Left lung (tissue), 10 donors: ENCODE data around the gene PLEKHG2. TPM values are rescaled to one million over a fixed set of nuclear protein-coding genes. Genes with fewer than 3 reads are reported as not detected.

Source experiments
- ATAC-seq: fragments of 200-7000 bp; cut with Tn5 transposase; one replicate; pipeline ENCODE4 v1.9.1; 2020; ENCODE audit warnings: moderate library complexity
- DNase-seq, 4 donors: peaks; one replicate each; pipeline ENCODE4 v3.0.0-alpha.2; 2013 to 2020
- H3K27ac ChIP-seq, 2 donors: fragments of 200-600 bp; sonication (generic) in 1 of 2; one replicate each; pipeline versions ENCODE4 v1.5.0 to v1.8.0; 2020 to 2021
- H3K27me3 ChIP-seq, 2 donors: fragments of 200-600 bp; sonication (generic) in 1 of 2; one replicate each; pipeline versions ENCODE4 v1.5.0 to v1.8.0; 2020 to 2021
- H3K36me3 ChIP-seq, 2 donors: fragments of 200-600 bp; sonication (generic) in 1 of 2; one replicate each; pipeline versions ENCODE4 v1.5.0 to v1.8.0; 2020 to 2021
- H3K4me1 ChIP-seq, 2 donors: fragments of 200-600 bp; one replicate each; pipeline ENCODE4 v1.8.0; 2021
- H3K4me3 ChIP-seq, 2 donors: fragments of 200-600 bp; sonication (generic) in 1 of 2; one replicate each; pipeline versions ENCODE4 v1.5.0 to v1.8.0; 2020 to 2021; ENCODE audit warnings: mild to moderate bottlenecking in 1 of 2
- H3K9me3 ChIP-seq, 2 donors: fragments of 200-600 bp; sonication (generic) in 1 of 2; one replicate each; pipeline versions ENCODE4 v1.5.0 to v1.8.0; 2020 to 2021
- intact Hi-C, 2 donors: fragments of 100-400 bp; cut with DNase I; formaldehyde crosslinking; loops; one replicate each; pipeline versions ENCODE4 v1.11.2 to v1.14.2; 2022
- polyA plus RNA-seq, 6 donors: library from polyadenylated mRNA; unstranded; fragments of 120-200 nt; gene quantifications; one replicate each; pipeline ENCODE4 v1.2.1, GENCODE V29; 2013; ENCODE audit not compliant: insufficient read length in 6 of 6
- total RNA-seq, 2 donors: library from RNA; stranded (reverse); fragmentation: NEBNext Ultra II Directional; extraction: Animal tissue kit (Norgen Biotek cat#: 25700); gene quantifications; one replicate each; pipeline ENCODE4 v1.2.1, GENCODE V29; 2021
- TF ChIP-seq, protein P1 (sequence below), 2 donors: fragments of 200-600 bp; sonication (generic) in 1 of 2; IDR thresholded peaks; one replicate each; pipeline versions ENCODE4 v1.5.0 to v1.8.0; 2021; ENCODE audit warnings: antibody characterized with exemption in 2 of 2
- donor health status: DM: no; HTN: yes; CAD: no.
- donor health status: DM: no; HTN: no; CAD: no.

The PLEKHG2 gene
- total and polyA plus RNA-seq, 8 donors, result 39.5 to 118 (median 91.3) TPM

DNA sequence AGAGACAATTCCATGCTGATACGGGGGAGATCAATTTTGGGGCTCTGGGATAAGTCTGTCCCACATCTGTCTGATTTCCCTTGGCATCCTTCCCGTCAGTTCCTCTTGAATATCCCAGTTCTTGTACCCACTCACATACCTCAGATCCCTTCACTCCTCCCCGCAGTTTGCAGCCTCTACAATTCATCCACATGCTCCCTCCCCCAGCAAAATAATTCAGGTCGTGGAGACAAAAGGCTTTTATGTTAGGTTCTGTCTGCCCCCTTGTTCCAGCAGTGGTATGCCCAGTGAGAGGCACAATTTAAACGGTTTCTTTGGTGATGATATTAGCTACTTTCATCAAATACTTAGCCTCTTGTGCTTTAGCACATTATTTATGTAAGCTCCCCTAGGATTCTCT, 13.7 kb downstream of the PLEKHG2 start:
- no peaks in the 10 kb centered on the region for H3K9me3 ChIP-seq
- no peak overlapping the region for H3K27ac ChIP-seq
- intact Hi-C loops, result no loop called here
- H3K27me3 ChIP-seq, result no peaks in the 10 kb centered on the region
- peaks cover 0 to 39% of the 10 kb centered on the region in 2 donors for H3K36me3 ChIP-seq
- ATAC-seq (no peak), DNase-seq (no peak)
- TF ChIP-seq, protein P1, sequence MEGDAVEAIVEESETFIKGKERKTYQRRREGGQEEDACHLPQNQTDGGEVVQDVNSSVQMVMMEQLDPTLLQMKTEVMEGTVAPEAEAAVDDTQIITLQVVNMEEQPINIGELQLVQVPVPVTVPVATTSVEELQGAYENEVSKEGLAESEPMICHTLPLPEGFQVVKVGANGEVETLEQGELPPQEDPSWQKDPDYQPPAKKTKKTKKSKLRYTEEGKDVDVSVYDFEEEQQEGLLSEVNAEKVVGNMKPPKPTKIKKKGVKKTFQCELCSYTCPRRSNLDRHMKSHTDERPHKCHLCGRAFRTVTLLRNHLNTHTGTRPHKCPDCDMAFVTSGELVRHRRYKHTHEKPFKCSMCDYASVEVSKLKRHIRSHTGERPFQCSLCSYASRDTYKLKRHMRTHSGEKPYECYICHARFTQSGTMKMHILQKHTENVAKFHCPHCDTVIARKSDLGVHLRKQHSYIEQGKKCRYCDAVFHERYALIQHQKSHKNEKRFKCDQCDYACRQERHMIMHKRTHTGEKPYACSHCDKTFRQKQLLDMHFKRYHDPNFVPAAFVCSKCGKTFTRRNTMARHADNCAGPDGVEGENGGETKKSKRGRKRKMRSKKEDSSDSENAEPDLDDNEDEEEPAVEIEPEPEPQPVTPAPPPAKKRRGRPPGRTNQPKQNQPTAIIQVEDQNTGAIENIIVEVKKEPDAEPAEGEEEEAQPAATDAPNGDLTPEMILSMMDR (IDR thresholded peaks at IDR 0.05), result no peak
- H3K4me1 ChIP-seq, result peaks cover 7 to 30% of the 10 kb centered on the region in 2 donors
- no peak overlapping the region for H3K4me3 ChIP-seq

DNA sequence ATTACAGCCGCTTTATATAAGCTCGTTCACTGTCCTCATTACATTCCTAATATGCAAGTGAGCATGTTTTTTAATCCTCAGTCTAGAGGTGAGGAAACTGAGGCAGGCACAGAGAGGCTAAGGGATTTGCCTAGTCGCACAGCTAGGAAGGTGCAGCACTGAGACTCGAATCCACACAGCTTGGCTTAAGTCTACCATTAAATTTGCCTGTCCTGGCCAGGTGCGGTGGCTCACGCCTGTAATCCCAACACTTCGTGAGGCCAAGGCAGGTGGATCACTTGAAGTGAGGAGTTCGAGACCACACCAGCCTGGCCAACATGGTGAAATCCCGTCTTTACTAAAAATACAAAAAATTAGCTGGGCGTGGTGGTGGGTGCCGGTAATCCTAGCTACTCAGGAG, 15.2 kb downstream of the PLEKHG2 start:
- Histone ChIP-seq H3K9me3 (no peaks in the 10 kb centered on the region), H3K4me3 (no peak overlapping the region), H3K27ac (no peak overlapping the region), H3K36me3 (peaks cover 0 to 36% of the 10 kb centered on the region in 2 donors), H3K27me3 (no peaks in the 10 kb centered on the region), H3K4me1 (peaks cover 7 to 45% of the 10 kb centered on the region in 2 donors)
- intact Hi-C loops, result no loop called here
- TF ChIP-seq, protein P1 (IDR thresholded peaks at IDR 0.05), result no peak
- DNase-seq (no peak), ATAC-seq (no peak)

DNA sequence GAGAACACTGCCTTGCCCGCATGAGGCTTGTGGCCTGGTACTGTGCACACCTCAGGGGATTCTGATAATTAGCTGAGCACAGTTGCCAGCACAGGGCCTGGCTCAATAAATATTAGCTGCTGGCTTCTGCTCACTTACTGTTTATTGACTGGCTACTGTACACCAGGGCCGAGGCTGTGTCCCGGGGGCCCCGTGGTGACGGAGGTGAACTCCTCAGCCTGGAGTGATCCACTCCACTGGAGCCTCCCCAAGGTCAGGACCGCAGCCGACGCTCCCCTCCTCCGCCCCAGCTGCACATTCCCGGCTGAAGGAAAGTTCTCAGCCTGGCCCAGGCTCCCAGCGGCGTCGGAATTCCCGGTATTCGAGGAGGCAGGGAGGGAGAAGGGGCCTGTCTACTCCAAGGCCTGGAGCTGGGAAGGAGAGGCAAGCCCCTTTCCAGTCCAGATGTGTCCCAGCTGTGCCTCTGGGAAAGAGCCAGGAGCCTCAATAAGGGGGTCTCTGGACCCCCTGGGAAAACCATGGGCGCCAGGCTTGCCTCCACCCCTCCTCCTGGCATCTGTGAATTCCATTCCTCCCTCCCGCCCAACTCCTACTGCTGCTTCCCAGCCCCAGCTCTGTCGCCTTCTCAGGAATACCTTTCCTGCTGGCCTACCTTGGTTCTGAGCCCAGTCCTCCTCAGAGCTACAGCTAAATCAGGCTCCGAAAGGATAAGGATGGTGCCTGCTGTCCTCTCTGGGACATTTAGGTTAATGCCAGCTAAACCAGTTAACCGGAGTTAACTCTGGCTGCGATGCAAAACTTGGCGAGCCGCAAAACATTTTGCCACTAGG, 16.0 kb downstream of the PLEKHG2 start:
- ATAC-seq (peak; percentile 77), DNase-seq (peak in 3 of 4 donors; percentile 76 to 86 (median 76))
- H3K4me1 ChIP-seq, result peaks cover 8 to 53% of the 10 kb centered on the region in 2 donors
- H3K4me3 ChIP-seq, result no peak overlapping the region
- H3K36me3 ChIP-seq, result peaks cover 0 to 36% of the 10 kb centered on the region in 2 donors
- H3K27me3 ChIP-seq, result no peaks in the 10 kb centered on the region
- H3K9me3 ChIP-seq, result no peaks in the 10 kb centered on the region
- intact Hi-C loops, result no loop called here
- TF ChIP-seq, protein P1 (IDR thresholded peaks at IDR 0.05), result no peak
- H3K27ac ChIP-seq, result peak overlapping the region; percentile 70 to 72

DNA sequence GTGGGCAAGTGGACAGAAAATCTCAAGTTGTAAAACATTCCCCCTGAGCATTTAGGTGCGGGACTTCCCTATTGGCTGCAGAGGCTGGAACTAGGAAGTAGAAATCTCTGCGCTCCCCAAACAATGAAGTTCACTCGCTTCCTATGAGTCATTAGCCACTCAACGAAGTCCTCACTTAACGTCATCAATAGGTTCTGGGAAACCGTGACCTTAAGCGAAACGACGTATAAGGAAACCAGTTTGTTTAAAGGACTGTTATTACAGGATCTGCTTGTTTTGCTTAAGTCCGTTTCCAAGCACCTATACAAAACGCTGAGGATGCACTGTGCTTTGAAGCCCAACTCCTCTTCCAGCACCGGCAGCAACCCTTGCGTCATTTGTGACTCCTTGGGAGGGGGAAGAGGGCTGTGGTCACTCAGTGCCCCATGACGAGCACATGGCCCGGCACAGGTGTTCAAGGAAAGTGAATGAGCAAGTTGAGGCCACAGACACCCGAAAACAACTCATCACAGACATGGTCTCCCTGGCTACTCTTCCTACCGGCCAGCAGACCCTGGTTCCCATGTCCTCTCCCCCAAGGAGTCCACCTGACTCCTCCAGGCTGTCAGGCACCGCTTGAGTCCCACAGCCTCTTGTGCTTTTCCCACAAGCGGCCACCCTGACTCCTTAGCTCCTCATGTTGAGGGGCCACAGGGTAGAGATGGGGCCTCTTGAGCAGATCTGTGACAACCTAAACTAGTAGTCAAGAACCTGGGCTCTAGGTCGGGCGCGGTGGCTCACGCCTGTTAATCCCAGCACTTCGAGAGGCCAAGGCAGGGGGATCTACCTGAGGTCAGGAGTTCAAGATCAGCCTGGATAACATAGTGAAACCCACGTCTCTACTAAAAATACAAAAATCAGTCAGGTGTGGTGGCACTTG, 18.5 kb downstream of the PLEKHG2 start:
- TF ChIP-seq, protein P1 (IDR thresholded peaks at IDR 0.05), result no peak
- intact Hi-C loops, result no loop called here
- Histone ChIP-seq H3K36me3 (peaks cover 0 to 34% of the 10 kb centered on the region in 2 donors), H3K4me3 (peak overlapping the region in 1 of 2 donors; percentile 4), H3K27ac (peak overlapping the region; percentile 90 to 92), H3K27me3 (no peaks in the 10 kb centered on the region), H3K4me1 (peaks cover 25 to 70% of the 10 kb centered on the region in 2 donors), H3K9me3 (no peaks in the 10 kb centered on the region)
- ATAC-seq (peak; percentile 69), DNase-seq (peak in 1 of 4 donors; percentile 80)

DNA sequence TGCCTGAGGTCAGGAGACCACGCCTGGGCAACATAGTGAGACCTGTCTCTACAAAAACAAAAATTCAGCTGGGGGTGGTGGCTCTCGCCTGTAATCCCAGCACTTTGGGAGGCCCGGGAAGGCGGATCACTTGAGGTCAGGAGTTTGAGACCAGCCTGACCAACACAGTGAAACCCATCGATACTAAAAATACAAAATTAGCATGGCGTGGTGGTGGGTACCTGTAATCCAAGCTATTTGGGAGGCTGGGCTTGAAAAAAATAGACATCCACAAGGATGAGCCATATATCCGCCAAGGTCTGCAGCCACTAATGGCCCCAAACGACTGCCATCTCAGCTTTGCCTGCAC, 20.2 kb downstream of the PLEKHG2 start:
- intact Hi-C loops, result no loop called here

More for the DNA sequence above, 20.2 kb downstream of the PLEKHG2 start:
- H3K27ac ChIP-seq, result peak overlapping the region in 1 of 2 donors; percentile 90
- H3K9me3 ChIP-seq, result no peaks in the 10 kb centered on the region
- H3K4me1 ChIP-seq, result peaks cover 28 to 80% of the 10 kb centered on the region in 2 donors
- no peak for DNase-seq
- peaks cover 0 to 34% of the 10 kb centered on the region in 2 donors for H3K36me3 ChIP-seq
- TF ChIP-seq, protein P1 (IDR thresholded peaks at IDR 0.05), result no peak
- H3K27me3 ChIP-seq, result no peaks in the 10 kb centered on the region
- H3K4me3 ChIP-seq, result no peak overlapping the region
- no peak for ATAC-seq
